Stromal cell of bone marrow (primary cell): ENCODE results near the gene ADAMTS5.

Experiments
- DNase-seq: peaks from one replicate; pipeline ENCODE4 v3.0.0-alpha.2; 2012; ENCODE audit warnings: low read depth

Gene ADAMTS5

GRCh38 chr21:26948194-26948593 lies 18.7 kb downstream of the ADAMTS5 start:
- peak; percentile 48 for DNase-seq

DNA sequence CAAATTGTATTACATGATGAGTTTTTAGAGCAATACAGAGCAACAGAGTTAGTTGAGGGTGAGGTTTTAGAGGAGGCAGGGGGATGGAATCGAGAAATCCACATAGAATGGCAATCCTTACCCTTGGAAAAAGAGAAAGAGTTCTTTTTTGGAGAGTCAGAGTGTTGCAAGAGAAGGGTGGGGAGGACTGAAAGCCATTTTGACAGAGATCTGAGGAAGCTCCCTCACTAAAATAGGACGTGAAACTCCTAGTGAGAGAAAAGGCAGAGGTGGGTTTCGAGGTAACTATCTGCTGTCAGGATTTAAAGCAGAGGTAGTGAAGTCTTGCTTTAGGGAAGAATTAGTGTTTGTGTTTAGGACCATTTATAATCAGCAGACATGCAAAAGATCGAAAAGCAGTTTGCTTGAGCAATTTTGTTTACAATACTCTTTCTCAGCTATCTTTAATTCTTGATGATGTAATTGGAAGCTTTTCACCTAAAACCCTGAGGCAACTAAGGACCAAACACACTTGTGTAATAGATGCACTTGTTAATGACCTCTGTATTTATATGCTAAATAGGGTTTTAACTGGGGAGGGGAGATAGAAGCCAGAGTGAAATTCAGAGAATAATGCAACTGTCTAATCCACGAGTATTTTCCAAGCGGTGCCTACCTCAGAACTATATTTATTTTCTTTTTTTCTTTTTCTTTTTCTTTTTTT lies 20.0 kb downstream of the ADAMTS5 start:
- no peak for DNase-seq

- no peak for DNase-seq
These were observed 20.8 kb downstream of the ADAMTS5 start for GRCh38 chr21:26945916-26946675.

DNA sequence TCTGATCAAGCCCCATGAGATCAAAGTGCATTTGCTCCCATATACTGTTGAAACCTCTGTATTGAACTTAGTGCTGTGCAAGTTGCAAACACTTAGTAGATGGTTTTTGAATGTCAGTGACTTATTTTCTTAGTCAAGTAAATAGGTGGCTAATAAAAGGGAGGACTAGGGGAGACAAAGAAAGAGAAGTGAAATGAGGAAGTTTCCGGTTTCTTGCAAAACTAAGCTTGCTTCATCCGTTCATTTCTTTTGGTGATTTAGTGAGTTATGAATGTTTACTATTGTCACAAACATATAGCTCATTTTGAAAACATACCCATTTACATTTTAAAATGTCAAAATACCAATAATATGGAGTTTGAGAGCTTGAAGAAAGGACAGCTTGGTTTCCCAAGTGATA lies 23.0 kb downstream of the ADAMTS5 start:
- DNase-seq = no peak

DNA sequence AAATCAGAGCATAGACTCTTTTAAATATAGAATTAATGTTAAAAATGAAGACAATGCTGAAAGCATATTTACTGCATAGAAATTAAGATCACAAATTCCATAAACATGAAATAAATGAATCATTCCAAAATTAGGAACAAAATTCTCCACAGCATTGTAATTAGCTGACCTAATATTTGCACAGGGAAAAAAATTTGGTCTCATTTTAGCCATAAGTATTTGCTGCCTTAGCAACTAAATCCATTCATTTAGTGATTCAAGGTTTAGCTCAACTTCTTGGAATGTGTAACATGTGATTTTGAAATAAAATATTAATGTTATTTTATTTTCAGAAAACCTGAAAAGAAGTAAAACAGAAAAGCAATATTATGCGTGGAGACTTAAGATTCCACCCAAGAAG lies 25.5 kb downstream of the ADAMTS5 start:
- DNase-seq = no peak

DNA sequence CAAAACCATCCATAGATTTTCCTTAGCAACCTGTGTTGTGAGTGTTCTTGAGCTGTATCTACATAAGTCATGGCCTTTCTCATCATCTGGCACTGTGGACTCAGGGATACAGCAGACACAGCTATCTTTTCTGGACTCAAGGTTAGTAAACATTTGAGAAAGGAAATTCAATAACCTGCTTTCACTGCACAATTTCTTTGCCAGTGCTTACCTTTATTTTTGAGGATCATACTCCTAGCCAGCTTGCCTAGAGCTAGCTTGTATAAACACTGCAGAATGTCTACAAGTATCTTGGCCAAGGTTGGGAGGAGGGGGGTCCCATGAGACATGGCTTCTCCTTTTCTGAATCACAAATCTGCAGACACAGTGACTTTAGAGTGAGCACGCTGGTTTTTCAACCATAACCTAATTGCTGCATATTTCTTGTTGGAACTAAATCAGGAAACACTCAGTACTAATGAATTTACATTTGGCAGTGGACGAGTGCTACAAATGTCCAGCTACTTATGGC lies 27.2 kb downstream of the ADAMTS5 start:
- DNase-seq = peak; percentile 67

GRCh38 chr21:26936641-26937040 lies 30.2 kb downstream of the ADAMTS5 start:
- DNase-seq = no peak

DNA sequence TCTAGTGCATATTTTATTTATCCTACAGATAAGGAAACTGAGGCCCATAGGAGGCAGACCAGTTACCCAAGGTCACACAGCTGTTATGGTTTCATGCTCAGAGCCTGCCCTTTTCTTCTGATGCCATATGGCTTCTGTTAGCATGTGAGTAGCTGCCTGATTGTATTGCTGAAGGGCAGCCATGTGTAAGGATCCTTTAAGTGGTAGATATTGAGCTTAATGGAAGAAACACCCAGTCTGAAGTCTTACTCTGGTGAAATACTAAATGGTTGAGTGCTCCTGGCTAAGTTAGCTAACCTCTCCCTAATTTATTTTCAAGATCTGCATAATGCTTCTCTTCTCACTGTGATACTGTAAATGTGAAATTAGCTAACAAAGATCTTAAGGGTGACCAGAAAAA lies 30.9 kb downstream of the ADAMTS5 start:
- DNase-seq = no peak

- DNase-seq = no peak
These were observed 32.5 kb downstream of the ADAMTS5 start for GRCh38 chr21:26934383-26934782.

DNA sequence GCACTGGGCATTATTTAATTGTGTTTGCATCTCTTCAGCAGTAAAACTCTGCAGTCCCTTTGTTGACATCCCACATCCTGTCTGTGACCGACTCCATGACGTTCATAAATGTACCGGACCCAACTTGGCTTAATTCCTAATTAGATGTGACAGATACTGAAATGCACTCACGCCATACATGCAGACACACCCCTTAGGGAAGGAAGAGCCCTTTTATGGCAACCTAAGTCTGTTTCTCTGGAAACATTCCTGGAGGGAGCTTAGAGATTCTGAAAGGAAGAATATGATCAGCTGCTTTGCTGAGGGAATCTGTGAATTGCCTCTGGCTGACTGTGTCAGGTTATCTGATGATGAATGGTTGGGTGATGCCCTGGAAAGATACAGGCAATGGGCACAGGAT lies 33.4 kb downstream of the ADAMTS5 start:
- DNase-seq = no peak

- DNase-seq = no peak
These were observed 41.3 kb downstream of the ADAMTS5 start for GRCh38 chr21:26925636-26926035.

- DNase-seq = no peak
These were observed 41.8 kb downstream of the ADAMTS5 start for GRCh38 chr21:26925122-26925521.

DNA sequence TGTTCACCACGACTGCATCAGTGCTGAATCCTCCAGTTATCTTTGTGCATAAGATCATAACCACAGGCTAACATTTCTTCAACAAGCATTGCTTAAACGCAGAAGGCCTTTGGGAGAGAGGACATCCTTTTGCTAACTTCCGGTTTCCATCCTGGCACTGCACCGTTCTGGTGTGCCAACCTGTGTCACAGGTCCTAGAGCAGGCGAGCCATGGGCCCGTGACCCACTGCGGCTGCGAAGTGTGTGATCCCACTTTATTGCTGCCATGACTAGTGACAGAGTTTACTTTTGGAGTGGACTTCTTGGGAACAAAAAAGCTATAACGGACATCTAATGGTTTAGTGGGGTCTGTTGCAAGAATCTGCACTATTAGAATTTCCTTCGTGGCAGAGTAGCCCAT lies 42.9 kb downstream of the ADAMTS5 start:
- no peak for DNase-seq

DNA sequence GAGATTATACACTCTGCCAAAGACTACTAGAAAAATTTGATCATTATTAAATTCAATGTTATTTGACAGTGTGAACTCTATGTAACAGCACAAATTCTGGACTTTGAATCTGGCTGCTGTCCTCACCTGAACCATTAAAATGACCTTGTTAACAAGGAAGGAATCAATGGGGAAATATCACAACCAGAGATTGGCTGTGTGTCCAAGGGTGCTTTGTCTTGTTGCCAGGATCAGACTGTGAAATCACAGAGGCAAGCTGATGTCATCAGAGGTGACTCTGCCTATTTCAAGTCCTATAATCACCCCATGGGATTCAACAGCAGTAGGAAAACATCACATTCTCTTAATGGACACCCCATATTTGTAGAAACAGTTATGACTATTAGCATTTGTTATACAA lies 46.8 kb downstream of the ADAMTS5 start:
- no peak for DNase-seq

DNA sequence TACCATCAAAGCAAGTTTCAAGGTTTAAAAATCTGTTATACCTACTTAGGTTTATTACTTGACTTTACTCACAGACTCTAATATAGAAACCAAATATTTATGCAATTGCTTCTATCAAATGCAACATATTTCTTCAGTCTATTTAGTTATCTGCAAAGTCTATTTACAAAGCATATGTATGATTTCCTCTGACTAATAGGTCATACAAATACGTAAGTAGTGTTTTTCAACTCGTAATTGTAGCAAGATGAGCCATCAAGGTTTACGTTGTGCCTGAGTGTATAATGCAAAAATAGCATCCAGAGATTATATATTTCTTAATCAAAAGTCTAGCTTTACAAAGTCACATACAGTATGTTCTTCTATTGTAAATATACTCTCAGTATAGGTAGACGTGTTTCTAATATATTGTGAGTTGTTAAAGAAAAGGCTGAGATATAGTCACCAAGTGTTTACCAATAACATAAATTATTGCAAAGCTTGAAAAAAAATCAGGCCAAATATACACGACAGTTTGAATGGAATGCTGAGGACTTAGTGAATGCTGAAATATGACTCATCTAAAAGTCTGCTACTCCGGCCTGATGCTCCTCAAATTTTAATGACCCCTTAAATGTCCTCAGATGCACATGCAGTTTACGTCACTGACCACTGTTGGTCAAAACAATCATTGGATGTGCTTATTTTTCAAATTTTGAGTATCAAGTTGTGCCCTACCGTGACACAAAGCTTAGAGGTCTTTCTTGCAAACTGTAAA lies 48.4 kb downstream of the ADAMTS5 start:
- no peak for DNase-seq

DNA sequence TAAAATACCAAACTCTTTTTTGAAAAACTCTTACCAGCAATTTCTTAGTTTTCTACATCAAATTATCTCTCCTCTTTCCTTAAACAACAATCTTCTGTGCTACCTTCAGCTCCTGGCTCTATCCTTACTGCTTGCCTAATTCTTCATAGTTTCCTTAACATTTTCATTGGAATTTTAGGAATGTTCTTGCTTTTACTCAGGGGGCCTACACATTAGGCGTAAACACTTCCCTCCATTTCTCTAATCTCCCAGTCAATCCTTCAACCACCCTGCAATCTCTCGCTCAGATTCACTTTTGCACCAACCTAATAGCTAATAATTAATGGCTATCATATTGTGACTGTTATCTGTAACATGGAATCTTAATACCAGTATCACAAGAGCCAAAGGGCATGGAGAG lies 50.1 kb downstream of the ADAMTS5 start:
- no peak for DNase-seq

- DNase-seq = no peak
These were observed 52.3 kb downstream of the ADAMTS5 start for GRCh38 chr21:26914557-26914956.

- DNase-seq = no peak
These were observed 54.4 kb downstream of the ADAMTS5 start for GRCh38 chr21:26912466-26912865.

- DNase-seq = no peak
These were observed 56.9 kb downstream of the ADAMTS5 start for GRCh38 chr21:26909972-26910371.

- DNase-seq = no peak
These were observed 65.9 kb downstream of the ADAMTS5 start for GRCh38 chr21:26900980-26901379.

GRCh38 chr21:26892151-26892550 lies 74.7 kb downstream of the ADAMTS5 start:
- DNase-seq = no peak

- DNase-seq = no peak
These were observed 78.0 kb downstream of the ADAMTS5 start for GRCh38 chr21:26888931-26889330.

DNA sequence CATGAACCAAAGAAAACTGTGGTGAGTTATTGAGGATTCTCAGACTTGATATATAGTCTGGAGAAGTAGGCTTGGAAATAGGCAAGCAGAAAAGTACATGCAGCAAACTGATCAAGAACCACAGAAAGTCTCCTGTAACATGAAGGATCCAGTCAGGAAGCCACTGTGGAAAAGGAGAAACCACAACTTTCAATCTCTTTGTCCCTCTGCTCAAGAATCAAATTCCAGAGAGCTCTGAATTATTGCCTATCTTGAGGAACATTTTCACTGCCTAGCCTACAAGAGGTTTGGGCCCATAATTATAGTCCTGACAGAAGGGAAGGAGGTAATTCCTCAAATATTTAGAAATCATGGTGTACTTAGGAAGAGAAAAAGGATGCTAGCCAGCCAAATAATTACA lies 78.6 kb downstream of the ADAMTS5 start:
- no peak for DNase-seq
